NCI-H1092 (cell line): ENCODE measurements around the gene WBP1L.
"Not testable (repeated sequence)": the region's sequence is repeated elsewhere in the genome, so short reads cannot be mapped to it uniquely, and the experiment has no call there.

Experiments used
- DNase-seq: peaks from one replicate; lab custom pipeline; 2025; lab: John Stamatoyannopoulos, UW

The WBP1L gene

DNA sequence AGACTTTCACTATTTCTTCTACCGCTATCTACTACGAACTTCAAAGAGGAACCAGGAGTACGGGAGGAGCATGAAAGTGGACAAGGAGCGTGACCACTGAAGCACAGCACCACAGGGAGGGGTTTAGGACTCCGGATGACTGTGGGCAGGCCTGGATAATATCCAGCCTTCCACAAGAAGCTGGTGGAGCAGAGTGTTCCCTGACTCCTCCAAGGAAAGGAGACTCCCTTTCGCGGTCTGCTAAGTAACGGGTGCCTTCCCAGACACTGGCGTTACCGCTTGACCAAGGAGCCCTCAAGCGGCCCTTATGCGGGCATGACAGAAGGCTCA is 15.2 kb downstream of the WBP1L start:
- not testable (repeated sequence) for DNase-seq

DNA sequence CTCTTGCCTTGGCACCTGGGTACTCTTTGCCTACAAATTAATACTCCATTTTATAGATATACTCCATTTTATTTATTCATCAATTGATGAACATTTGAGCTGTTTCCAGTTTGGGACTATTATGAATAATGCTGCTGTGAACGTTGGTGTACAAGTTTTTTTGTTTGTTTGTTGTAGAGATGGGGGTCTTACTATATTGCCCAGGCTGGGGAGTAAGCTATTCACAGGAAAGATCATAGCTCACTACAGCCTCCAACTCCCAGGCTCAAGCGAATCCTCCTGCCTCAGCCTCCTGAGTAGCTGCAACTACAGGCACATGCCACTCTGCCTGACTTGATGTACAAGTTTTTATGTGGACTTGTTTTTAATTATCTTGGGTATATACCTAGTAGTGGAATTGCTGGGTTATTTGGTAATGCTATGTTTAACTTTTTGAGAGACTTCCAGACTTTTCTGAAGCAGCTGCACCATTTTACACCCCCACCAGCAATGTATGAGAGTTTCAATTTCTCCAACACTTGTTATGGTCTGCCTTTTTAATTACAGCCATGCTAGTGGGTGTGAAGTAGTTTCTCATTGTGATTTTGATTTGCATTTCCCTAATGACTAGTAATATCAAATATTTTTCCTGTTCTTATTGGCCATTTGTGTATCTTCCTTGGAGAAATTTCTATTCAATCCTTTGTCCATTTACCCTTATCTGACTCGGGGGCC is 15.9 kb downstream of the WBP1L start:
- no peak for DNase-seq

DNA sequence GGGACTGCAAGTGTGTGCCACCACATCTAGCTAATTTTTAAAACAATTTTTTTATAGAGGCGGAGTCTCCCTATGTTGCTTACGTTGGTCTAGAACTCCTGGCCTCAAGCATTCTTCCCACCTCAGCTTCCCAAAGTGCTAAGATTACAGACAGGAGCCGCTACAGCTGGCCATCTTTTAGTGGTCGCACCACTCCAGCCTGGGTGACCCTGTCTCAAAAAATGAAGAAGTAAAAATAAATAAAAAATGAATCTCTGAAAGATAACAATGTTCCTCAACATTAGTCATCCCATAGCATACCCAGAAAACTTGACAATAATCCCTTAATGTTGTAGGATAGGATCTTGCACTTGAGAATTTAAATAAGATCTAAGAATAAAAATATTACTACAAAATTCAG is 18.2 kb downstream of the WBP1L start:
- no peak for DNase-seq

DNA sequence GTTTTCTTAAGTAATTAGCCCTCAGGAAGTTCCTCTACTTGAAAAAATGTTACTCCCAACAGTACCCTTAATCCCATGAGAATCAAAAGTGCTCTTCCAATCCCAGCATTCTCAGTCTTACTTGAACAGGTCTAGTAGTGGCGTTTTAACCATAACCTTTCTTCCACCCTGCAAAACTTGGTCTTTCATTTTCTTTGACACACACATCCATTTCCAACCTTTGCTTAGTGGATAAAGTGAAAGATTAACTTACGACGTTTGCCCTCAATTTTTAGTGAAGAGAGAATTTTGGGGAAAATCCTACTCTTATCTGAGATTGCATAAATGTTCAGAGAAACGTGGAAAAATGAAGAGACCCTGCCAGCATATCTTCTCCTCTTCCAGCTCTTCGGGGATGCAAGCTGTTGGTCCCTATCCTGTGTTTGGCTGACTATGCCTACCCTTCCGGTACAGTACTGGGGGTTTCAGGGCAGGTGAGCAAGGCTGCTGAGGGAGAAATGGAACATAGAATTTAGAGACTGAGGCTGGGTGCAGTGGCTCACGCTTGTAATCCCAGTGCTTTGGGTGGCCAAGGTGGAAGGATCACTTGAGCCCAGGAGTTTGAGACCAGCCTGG is 18.8 kb downstream of the WBP1L start:
- DNase-seq, result no peak

DNA sequence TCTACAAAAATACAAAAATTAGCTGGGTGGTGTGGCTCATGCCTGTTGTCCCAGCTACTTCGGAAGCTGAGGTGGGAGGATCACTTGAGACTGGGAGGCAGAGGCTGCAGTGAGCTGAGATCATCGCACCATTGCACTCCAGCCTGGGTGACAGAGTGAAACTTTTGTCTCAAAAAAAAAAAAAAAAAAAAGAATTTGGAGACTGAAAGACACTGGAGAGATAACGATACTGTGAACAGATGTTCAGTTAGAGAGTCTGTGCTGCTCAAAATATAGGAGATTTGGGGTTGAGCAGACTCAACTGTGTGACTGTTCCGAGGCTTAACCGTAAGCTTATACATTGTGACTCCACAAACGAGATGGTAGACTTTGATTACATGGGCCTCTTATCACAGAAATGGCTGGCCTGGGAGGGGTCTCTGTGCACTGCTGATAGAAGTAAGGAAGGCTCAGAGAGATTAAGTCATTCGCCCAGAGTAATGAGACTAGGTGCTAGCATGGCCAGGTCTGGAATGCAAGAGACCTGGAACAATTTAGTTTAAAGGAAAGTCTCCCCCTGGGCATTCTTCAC is 19.4 kb downstream of the WBP1L start:
- no peak for DNase-seq

DNA sequence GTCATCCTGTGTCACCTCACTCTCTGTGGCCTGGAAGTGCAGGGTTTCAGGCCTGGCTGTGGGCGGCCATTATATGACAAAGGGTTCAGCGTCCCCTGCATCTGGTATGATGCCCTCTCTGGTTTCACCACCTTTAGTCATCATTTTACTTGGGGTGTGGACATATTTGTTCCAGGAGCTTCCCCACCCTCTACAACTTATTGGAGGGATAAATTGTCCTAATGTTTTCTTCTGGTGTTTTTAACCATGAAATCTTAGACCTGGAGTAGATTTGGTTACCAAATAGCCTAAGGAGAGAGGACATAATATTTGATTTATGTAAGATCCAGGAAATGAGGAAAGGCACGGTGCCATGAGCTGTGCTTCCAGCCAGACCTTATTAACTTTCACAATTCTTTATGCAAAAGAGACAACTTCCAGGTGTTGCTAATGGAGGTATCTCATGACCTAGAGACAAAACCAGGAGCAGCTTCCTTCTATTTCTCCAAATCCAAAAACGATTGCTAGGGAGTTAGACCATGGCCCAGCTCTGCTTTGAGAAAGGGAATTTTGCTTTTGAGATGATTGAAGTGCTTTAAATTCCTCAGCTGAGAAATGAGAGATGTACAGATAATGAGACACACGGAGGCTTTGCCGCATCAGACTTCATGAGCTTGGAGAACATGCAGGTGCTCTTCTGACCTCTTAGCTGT is 20.9 kb downstream of the WBP1L start:
- no peak for DNase-seq

DNA sequence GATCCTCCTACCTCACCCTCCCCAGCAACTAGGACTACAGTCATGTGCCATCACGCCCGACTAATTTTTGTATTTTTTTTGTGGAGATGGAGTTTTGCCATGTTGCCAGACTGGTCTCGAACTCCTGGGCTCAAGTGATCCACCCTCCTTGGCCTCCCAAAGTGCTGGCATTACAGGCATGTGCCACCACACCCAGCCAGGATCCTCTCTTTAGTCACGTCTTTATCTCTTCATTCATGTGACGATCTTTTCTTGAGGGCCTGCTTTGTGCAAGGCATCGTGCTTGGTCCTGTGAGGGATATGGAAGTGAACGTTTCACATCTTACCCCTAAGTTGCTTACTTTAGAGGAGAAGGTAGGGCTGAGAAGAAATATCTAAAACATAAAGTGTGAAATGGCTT is 21.6 kb downstream of the WBP1L start:
- DNase-seq, result no peak

DNA sequence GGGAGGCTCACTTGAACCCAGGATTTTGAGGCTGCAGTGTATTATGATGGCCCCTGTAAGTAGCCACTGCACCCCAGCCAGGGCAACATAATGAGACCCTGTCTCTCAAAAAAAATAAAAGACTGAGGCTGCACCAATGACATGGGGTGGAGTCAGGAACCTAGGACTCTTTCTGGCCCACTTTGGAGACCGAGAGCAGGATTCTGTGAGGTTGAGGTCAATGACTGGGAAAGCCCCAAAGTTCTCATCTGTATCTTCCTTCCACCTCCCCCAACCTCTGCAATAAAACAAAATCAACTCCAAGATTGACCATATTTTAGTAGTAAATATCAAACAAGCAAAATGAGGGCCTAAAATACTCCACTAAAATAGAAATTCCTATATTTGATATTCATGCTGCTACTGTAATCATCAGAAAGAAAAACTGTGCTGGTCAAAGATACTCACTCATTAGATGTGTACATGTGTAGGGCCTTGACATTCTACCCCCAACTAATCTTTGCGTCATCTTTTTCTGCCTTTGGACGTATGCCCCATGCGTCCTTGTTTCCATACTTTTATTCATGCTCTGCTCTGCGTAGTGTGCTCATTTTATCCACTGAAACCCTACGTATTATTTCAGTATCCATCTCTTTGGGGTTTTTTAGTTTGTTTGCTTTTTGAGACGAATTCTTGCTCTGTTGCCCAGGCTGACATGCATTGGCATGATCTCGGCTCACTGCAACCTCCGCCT is 23.8 kb downstream of the WBP1L start:
- no peak for DNase-seq

DNA sequence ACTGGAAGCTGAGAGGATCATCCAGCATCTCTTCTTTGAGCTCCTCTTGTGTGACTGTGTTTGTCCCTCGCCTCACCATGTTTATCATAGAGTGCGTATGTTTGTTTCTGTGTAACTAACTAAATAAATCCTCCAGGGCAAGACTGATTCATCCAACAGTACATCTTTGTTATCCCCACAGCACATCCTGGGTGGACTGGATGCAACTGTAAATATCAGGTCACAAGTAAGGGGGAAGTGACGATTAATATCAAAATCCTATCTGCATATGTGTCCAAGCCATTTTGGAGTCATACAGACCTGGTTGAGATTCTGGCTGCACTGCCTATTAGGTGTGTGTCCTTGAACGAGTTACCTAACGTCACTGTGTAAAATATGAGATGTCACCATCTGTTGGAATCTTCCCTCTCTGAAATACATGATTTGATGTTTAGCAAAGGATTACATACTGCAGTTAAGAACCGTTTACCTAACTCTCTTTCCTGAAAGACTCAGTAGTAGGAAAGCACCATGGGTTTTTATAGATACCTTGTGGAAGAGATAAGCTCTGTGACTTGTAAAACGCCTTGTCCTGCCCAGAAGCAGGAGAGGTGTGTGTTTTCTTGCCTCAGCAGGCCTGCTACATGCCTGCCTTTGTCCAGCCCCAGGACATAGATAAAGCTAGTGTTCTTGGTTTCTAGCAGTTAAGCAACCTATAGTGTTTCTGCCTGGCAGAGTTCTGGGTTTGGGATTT is 25.8 kb downstream of the WBP1L start:
- no peak for DNase-seq

DNA sequence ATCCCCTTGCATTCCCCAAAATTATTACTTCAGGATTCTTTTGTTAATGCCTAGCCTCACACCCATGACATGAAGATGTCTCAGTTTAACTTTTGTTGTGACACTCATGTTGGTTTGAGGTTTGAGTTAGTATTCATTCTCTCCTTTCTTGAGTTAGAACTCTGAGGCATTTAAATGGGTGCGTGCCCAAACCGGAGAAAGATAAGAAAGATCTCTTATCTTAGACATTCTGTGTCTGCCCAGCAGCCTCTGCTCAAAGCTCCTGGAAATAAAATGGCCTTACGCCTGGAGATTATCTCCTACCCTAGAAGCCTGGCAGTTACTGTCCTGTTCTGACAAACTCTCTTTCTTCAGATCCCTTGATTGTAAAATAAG is 26.3 kb downstream of the WBP1L start:
- no peak for DNase-seq

DNA sequence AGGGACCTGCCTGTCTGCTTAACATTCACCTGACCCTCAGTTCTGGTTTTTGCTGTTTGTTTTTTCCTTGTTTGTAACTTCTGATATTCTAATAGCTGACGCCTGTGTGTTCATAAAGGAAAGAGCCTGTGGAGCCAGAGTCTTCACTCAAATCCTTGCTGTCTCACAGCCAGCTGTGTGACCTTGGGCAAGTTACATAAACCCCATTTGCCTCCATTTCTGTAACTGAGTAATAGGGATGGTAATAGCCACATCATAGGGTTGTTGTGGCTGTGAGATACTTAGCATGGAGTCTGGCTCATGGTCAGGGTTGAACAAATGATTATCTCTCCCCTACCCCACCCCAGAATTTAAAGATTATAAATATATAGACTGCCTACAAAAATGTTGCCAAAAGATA is 27.0 kb downstream of the WBP1L start:
- DNase-seq, result no peak

DNA sequence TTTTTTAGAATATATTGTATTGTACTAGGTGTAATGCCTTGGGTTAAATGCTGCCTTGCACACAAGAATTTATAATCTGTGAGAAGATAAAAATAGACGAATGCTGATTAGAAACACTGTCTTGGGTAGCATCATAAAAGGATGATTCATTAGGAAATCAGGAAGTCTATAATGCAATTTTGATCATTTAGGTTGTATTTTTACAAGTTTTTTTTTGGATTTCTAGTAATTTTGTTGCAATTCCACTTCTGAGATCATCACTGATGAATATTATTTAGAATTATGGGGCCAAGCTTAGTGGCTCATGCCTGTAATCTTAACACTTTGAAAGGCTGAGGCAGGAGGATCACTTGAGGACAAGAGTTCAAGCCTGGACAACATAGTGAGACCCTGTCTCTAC is 29.6 kb downstream of the WBP1L start:
- no peak for DNase-seq

DNA sequence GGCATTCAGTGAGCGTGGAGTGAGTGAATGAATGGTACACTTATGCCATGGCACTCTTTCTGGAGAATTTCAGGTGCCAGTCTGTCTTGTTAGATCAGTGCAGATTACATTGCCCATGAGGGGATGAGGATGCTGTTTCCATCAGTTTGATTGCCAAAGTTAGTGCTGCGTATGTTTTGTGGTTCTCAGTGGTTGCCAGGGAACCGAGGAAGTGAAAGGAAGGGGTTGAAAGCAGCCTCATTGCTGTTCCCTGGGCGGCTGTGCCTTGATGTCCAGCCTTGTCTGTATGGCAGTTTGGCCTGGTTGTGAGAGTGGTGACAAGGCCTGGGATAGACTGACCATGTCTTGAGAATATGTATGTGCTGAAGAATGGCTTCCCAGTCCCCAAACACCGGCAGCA is 30.2 kb downstream of the WBP1L start:
- no peak for DNase-seq

DNA sequence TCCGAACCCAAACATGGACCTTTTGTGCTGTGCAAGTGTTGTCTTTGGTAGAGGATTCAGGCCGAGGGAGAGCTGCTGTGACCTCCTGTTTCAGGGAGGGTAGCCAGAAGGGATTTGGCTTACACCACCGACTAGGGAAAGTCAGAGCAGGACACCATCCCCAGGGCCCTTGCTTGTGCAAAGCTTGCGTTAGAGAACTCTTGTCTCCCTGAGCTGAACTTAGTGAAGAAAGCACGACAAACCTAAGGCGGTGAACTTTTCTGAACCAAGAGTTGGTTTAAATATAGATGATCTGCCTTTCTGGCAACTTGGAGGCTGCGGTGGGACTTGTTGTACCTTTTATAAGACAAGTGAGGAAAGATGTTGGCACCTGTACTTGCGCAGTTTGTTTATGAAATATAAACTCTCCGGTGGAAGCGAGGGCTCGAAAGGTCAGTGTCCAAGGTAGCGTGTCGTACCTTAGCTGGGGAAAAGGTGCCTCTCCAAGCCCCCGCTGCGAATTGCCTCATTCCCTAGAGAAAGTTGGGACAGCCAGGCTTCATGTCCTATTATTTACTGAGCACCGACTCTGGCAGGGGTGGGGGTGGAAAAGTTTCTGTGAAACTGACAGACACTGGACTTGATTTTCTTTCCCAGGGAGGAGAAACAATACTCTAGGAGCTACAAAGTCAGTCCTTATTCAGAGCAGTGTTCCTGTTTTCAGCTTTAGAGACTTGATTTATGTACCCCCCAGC is 31.6 kb downstream of the WBP1L start:
- DNase-seq, result no peak

DNA sequence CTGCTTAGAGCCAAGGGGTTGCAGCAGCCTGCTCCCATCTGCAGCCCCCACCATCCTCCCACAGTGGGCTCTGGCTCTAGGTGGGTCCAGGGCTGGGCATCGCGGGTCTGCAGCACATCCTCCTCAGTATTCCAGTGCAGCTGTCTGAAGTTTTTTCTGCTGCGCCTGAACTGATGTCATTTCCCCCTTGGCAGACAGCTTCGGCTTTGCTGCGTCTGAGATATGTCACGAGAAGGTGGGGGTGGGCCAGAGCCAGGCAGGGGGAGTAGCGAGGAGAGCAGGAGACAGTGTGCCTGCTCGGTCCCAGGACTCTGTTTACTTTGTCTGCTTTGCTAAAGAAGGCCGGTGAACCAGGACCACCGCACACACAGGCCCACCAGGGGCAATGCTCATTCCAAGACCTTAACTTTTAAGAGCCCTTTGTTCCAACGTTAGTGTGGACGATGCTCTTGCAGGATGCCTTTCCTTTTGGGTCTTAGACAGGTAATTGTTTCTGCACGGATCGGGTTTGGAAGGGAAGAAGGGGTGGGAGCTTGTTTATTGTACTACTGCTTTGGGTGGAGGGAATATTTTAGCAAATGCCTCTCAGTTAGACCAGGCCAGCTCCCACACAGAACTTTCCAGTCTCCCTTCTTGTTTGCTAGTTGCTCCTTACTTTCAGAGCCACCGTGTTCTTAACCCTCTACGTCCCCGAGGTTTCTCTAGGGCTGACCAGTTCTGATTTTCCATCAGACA is 32.4 kb downstream of the WBP1L start:
- DNase-seq, result no peak

DNA sequence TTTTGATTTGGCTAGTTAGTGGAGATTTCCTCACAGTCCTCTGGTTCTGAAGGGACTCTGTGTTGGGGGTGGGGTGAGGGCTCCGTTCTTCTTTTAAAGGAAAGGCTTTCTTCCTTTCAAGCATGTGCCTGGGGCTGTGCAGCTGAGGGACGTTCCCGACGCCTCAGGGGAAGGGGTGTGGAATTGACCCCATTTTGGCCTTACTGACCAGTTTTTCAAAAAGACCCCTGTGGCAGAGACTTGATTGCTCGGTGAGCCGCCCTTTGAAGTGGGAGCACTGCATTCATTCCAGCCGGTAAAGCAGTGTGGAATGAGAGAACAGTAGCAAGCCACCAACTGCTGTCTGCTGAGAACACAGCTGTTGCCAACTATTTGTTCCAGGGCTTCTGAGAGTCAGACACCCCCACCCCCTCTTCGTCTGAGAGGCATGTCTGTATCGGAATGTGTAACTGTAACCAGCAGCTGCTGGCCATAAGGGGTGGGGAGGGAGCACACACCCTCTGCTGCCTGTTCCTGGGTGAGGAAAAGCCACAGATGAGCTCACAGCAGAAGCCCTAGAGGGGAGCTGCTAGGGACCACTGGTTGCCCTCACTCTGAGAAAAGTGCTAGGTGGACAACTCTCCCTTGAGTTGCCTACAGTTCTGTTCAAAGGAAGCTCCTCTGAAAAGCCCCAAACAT is 33.2 kb downstream of the WBP1L start:
- DNase-seq, result no peak

DNA sequence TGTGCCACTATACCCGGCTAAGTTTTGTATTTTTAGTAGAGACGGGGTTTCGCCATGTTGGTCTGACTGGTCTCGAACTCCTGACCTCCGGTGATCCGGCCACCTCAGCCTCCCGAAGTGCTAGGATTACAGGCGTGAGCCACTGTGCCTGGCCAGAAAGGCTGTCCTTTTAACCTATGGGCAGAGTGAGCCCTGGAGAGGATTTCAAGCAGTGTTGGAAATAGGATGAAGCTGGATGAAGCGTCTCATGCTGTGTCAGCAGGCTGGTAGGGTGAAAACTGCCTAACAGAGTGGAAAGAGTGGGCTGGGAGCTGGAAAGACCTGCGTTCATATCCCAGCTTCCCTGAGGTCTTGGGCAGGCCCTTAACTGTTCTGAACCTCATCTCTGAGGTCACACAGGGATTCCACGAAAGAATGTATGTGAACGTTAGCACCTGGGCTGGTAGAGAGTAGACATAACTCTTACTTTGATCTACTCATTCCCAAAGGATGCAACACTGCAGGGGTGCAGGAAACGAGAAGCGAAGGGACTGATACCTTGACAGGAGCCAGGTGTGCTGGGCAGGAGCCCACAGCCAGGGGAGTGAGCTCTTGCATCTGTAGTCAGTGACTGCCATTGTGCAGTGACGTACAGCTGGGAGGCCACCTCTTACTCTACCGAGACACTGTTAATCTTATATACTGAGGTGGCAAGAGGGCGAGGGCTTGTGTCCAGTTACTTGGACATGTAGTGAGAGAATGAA is 34.1 kb downstream of the WBP1L start:
- no peak for DNase-seq

DNA sequence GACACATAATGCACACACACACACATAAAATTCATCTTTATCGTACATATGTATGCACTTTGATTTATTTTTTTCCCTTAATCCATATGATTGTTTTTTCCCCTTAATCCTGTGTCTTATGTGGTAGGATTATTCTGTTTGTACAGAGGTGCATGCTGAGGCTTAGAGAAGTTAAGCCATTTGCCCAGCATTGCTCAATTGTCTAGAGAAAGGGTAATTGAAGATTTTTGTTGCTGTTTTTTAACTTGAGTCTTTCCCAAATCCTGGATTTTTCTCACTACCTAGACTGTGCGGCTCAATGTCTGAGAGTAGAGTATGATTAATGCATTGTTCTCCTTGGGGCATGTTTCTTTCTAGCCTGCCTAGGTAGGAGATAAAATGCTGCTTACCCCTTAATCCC is 35.0 kb downstream of the WBP1L start:
- no peak for DNase-seq
